GM13977 (cell line): Measurements from ENCODE around the gene WAPL.

Source experiments
- DNase-seq: peaks from one replicate; pipeline ENCODE4 v3.0.0; 2012; ENCODE audit warnings: low spot score
- in situ Hi-C: fragments of 300-500 bp; cut with MboI; formaldehyde crosslinking; loops from one replicate; pipeline ENCODE4 v1.12.0; 2022; ENCODE audit warnings: low sequenced_read_pairs, low pct_unique_long_range_greater_than_20kb, mixed read lengths, inconsistent platforms; ENCODE audit not compliant: unreplicated experiment
- TF ChIP-seq, protein P1 (sequence below): IDR thresholded peaks from 2 replicates; pipeline ENCODE4 v1.5.1; 2012; ENCODE audit warnings: mild to moderate bottlenecking, control low read depth; ENCODE audit not compliant: insufficient read depth; ENCODE audit errors: extremely low read depth, missing control alignments

WAPL gene

GRCh38 chr10:86438091-86438749 lies 83.4 kb downstream of the WAPL start:
- no peak for DNase-seq
- TF ChIP-seq, protein P1, sequence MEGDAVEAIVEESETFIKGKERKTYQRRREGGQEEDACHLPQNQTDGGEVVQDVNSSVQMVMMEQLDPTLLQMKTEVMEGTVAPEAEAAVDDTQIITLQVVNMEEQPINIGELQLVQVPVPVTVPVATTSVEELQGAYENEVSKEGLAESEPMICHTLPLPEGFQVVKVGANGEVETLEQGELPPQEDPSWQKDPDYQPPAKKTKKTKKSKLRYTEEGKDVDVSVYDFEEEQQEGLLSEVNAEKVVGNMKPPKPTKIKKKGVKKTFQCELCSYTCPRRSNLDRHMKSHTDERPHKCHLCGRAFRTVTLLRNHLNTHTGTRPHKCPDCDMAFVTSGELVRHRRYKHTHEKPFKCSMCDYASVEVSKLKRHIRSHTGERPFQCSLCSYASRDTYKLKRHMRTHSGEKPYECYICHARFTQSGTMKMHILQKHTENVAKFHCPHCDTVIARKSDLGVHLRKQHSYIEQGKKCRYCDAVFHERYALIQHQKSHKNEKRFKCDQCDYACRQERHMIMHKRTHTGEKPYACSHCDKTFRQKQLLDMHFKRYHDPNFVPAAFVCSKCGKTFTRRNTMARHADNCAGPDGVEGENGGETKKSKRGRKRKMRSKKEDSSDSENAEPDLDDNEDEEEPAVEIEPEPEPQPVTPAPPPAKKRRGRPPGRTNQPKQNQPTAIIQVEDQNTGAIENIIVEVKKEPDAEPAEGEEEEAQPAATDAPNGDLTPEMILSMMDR: no peak
- in situ Hi-C loops: no loop called here

GRCh38 chr10:86437447-86437846 lies 84.1 kb downstream of the WAPL start:
- in situ Hi-C loops: no loop called here

DNA sequence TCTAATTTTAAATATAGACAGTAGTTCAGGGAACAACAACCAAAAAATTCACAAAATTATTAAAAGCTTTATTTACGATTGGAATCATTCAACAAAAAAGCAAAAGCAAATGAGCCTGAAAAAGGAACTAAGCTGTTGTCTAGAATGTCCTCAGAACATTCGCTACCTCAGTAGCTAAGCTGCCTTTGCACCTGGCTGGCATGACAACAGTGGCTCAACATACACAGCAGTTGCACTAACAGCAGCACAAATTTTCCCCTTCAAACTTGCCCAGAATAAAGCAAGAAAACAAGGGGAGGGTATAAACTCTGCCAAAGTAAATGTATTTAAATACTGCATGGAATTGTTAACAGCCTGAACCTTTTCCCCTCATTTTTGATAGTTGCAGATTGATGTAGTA lies 84.6 kb downstream of the WAPL start:
- TF ChIP-seq, protein P1: no peak
- in situ Hi-C loops: no loop called here
- DNase-seq: no peak

More at GRCh38 chr10:86437447-86437846, 84.1 kb downstream of the WAPL start:
- DNase-seq: no peak
- TF ChIP-seq, protein P1: no peak

GRCh38 chr10:86434656-86435055 lies 86.9 kb downstream of the WAPL start:
- no peak for DNase-seq
- in situ Hi-C loops: no loop called here
- TF ChIP-seq, protein P1: no peak

GRCh38 chr10:86423739-86424138 lies 97.9 kb downstream of the WAPL start:
- DNase-seq: no peak
- TF ChIP-seq, protein P1: no peak
- in situ Hi-C loops: no loop called here

GRCh38 chr10:86419101-86419500 lies 102.5 kb downstream of the WAPL start:
- no peak for DNase-seq
- TF ChIP-seq, protein P1: no peak
- in situ Hi-C loops: no loop called here

DNA sequence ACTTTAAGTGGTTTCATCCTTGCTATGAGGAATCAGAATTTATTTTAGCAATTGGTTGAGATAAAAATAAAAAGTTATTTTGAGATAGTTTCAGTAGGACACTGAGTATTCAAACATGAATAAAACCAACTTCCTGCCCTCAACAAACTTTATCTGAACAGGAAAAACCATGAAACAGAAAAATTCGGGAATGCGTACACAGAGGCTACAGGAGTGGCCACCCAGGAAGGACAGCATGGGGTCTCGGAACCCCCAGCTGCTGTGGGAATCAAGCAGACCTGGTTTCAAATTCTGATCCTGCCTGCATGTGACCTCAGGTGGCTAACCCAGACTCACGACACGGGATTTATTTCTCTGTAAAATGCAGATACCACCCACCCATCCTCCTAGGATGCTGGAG lies 106.0 kb downstream of the WAPL start:
- in situ Hi-C loops: no loop called here
- TF ChIP-seq, protein P1: no peak
- no peak for DNase-seq
